GM06990 (cell line): ENCODE measurements around the gene MSMB.

Experiments used
- DNase-seq: peaks from one replicate; pipeline ENCODE4 v3.0.0-alpha.2; 2011; ENCODE audit not compliant: insufficient read length; ENCODE audit errors: extremely low read depth
- H3K27me3 ChIP-seq: replicated peaks from 2 replicates; pipeline ENCODE4 v1.6.0; 2011; ENCODE audit warnings: low read length; ENCODE audit not compliant: control insufficient read depth, insufficient read depth
- H3K36me3 ChIP-seq: 2 replicates; pipeline ENCODE4 v1.5.1; 2011; ENCODE audit warnings: low read length; ENCODE audit not compliant: control insufficient read depth, insufficient read depth
- H3K4me3 ChIP-seq: replicated peaks from 2 replicates; pipeline ENCODE4 v1.5.1; 2011; ENCODE audit warnings: low read depth, mild to moderate bottlenecking, control low read depth, low read length
- CTCF ChIP-seq: IDR thresholded peaks from 2 replicates; pipeline ENCODE4 v1.5.1; 2011; ENCODE audit warnings: low read length, control low read depth, mild to moderate bottlenecking, inconsistent platforms; ENCODE audit not compliant: insufficient read depth, poor library complexity, severe bottlenecking

MSMB gene

GRCh38 chr10:46048152-46048551 lies 2.1 kb upstream of the MSMB start:
- TF ChIP-seq CTCF: no peak

GRCh38 chr10:46042527-46042926 lies 3.5 kb downstream of the MSMB start:
- no peak for DNase-seq
- no peak for TF ChIP-seq CTCF
- no peak overlapping the region for H3K4me3 ChIP-seq
- H3K27me3 ChIP-seq: no peaks in the 10 kb centered on the region
- no peaks in the 10 kb centered on the region for H3K36me3 ChIP-seq

More at GRCh38 chr10:46048152-46048551, 2.1 kb upstream of the MSMB start:
- Histone ChIP-seq H3K4me3 (no peak overlapping the region), H3K36me3 (no peaks in the 10 kb centered on the region), H3K27me3 (no peaks in the 10 kb centered on the region; the same call in 1 of the 2 replicates)
- no peak for DNase-seq

GRCh38 chr10:46040004-46040403 lies 6.1 kb downstream of the MSMB start:
- H3K36me3 ChIP-seq: no peaks in the 10 kb centered on the region
- no peaks in the 10 kb centered on the region for H3K27me3 ChIP-seq
- no peak for TF ChIP-seq CTCF
- no peak for DNase-seq
- no peak overlapping the region for H3K4me3 ChIP-seq

GRCh38 chr10:46037107-46037825 lies 8.8 kb downstream of the MSMB start:
- no peak overlapping the region for H3K4me3 ChIP-seq
- no peak for TF ChIP-seq CTCF
- no peaks in the 10 kb centered on the region for H3K27me3 ChIP-seq
- H3K36me3 ChIP-seq: no peaks in the 10 kb centered on the region
- DNase-seq: no peak

- no peak for DNase-seq
- Histone ChIP-seq H3K36me3 (no peaks in the 10 kb centered on the region), H3K27me3 (no peaks in the 10 kb centered on the region), H3K4me3 (no peak overlapping the region)
- TF ChIP-seq CTCF: no peak
These were observed 9.9 kb downstream of the MSMB start for GRCh38 chr10:46035923-46036849.
